ENCODE measurements around the gene PHACTR1.

PHACTR1 gene

DNA sequence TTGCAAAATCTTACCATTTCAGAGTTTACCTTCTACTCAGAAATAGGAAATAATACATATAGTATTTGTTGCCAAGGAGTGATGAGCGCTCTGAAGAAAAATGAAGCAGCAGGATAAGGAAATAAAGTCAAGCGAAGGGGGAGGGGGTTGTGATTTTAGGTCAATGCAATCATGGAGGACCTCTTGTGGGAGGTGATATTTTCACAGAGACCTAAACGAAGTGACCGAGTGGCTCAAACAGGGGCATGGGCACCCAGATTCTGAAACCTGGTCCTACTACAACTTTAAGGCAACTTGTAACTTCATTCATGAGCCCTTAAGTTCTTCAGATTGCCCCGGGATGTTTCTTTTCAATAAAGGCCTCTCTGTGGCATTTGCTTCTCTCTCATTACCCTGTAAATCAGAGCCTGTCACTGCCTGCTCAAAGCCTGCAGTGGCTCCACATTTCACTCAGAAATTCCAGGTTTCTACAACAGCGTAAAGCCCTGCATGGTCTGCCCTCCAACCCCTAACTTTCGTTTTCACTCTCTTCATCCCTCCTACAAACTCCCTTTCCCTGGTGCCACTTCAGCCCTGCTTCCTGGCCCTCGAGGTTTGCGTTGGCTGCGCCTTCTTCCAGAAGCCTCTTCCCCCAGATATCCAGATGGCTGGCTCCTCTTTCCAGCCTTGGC, 449.1 kb downstream of the PHACTR1 start:
- TF ChIP-seq RAD21 (IDR thresholded peaks at IDR 0.05; ENCODE audit: low read depth) (no peak), FOXM1 (IDR thresholded peaks at IDR 0.05; ENCODE audit: borderline replicate concordance, low read depth) (no peak), TCF12 (IDR thresholded peaks at IDR 0.05; ENCODE audit: low read depth) (no peak), EGR1 (IDR thresholded peaks at IDR 0.05) (no peak), EP300 (IDR thresholded peaks at IDR 0.05; ENCODE audit: borderline replicate concordance) (no peak), TEAD4 (IDR thresholded peaks at IDR 0.05) (no peak), NFIC (IDR thresholded peaks at IDR 0.05) (no peak), CREB1 (IDR thresholded peaks at IDR 0.05; ENCODE audit: low read depth) (no peak), TAF1 (IDR thresholded peaks at IDR 0.05; ENCODE audit: low read depth) (no peak), CEBPB (IDR thresholded peaks at IDR 0.05) (no peak), ZBTB7A (IDR thresholded peaks at IDR 0.05; ENCODE audit: low read depth) (no peak), YY1 (IDR thresholded peaks at IDR 0.05; ENCODE audit: low read depth) (no peak)
- TF ChIP-seq, protein P1, sequence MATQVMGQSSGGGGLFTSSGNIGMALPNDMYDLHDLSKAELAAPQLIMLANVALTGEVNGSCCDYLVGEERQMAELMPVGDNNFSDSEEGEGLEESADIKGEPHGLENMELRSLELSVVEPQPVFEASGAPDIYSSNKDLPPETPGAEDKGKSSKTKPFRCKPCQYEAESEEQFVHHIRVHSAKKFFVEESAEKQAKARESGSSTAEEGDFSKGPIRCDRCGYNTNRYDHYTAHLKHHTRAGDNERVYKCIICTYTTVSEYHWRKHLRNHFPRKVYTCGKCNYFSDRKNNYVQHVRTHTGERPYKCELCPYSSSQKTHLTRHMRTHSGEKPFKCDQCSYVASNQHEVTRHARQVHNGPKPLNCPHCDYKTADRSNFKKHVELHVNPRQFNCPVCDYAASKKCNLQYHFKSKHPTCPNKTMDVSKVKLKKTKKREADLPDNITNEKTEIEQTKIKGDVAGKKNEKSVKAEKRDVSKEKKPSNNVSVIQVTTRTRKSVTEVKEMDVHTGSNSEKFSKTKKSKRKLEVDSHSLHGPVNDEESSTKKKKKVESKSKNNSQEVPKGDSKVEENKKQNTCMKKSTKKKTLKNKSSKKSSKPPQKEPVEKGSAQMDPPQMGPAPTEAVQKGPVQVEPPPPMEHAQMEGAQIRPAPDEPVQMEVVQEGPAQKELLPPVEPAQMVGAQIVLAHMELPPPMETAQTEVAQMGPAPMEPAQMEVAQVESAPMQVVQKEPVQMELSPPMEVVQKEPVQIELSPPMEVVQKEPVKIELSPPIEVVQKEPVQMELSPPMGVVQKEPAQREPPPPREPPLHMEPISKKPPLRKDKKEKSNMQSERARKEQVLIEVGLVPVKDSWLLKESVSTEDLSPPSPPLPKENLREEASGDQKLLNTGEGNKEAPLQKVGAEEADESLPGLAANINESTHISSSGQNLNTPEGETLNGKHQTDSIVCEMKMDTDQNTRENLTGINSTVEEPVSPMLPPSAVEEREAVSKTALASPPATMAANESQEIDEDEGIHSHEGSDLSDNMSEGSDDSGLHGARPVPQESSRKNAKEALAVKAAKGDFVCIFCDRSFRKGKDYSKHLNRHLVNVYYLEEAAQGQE (IDR thresholded peaks at IDR 0.05; ENCODE audit: low read depth), result no peak
- TF ChIP-seq, protein P2, sequence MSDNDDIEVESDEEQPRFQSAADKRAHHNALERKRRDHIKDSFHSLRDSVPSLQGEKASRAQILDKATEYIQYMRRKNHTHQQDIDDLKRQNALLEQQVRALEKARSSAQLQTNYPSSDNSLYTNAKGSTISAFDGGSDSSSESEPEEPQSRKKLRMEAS (IDR thresholded peaks at IDR 0.05), result no peak
- TF ChIP-seq, protein P3, sequence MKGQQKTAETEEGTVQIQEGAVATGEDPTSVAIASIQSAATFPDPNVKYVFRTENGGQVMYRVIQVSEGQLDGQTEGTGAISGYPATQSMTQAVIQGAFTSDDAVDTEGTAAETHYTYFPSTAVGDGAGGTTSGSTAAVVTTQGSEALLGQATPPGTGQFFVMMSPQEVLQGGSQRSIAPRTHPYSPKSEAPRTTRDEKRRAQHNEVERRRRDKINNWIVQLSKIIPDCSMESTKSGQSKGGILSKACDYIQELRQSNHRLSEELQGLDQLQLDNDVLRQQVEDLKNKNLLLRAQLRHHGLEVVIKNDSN (IDR thresholded peaks at IDR 0.05), result no peak

DNA sequence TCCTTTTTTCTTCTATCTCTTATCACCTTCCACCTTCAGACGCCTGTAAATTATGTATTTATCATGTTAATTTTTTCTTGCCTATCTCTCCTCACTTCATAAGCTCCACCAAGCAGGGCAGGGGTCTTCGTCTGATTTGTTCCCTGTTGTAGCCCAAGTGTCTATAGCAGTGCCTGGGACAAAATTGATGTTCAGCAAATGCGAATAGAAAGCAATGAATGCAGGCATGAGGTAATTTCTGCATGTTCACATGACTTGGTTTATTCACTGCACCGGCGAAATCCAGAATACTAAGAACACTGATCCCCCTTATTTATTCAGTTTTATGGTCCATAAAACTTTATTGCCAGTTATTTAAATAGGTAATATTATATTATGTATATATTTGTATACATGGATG, 449.7 kb downstream of the PHACTR1 start:
- TF ChIP-seq FOXM1 (IDR thresholded peaks at IDR 0.05; ENCODE audit: borderline replicate concordance, low read depth) (no peak), TAF1 (IDR thresholded peaks at IDR 0.05; ENCODE audit: low read depth) (no peak), EGR1 (IDR thresholded peaks at IDR 0.05) (no peak), CEBPB (IDR thresholded peaks at IDR 0.05) (no peak), ZBTB7A (IDR thresholded peaks at IDR 0.05; ENCODE audit: low read depth) (no peak), YY1 (IDR thresholded peaks at IDR 0.05; ENCODE audit: low read depth) (no peak), EP300 (IDR thresholded peaks at IDR 0.05; ENCODE audit: borderline replicate concordance) (no peak), CREB1 (IDR thresholded peaks at IDR 0.05; ENCODE audit: low read depth) (no peak), NFIC (IDR thresholded peaks at IDR 0.05) (no peak)
- TF ChIP-seq, protein P2 (IDR thresholded peaks at IDR 0.05), result no peak
- TF ChIP-seq, protein P3 (IDR thresholded peaks at IDR 0.05), result no peak

DNA sequence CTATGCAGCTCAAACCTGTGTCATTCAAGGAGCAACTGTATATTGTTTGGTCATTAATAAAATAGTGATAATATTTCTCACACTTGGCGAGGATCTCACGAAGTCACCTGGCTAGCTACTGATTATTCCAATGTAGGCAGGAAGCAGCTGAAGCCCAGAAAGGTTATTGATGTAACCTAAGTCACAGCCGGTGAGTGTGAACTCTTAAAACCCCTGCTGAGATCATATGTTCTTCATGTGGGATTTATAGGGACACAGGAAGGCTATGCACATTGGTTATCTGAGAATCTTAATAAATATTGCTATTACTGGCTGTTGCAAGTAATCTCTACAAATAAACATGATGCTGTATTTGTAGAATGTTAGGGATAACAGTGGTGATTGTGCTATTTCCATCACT, 450.3 kb downstream of the PHACTR1 start:
- no peak for TF ChIP-seq CEBPB (IDR thresholded peaks at IDR 0.05)
- TF ChIP-seq ZBTB7A (IDR thresholded peaks at IDR 0.05; ENCODE audit: low read depth), result no peak
- TF ChIP-seq TCF12 (IDR thresholded peaks at IDR 0.05; ENCODE audit: low read depth), result no peak
- no peak for TF ChIP-seq NFIC (IDR thresholded peaks at IDR 0.05)
- TF ChIP-seq RAD21 (IDR thresholded peaks at IDR 0.05; ENCODE audit: low read depth), result no peak
- TF ChIP-seq FOXM1 (IDR thresholded peaks at IDR 0.05; ENCODE audit: borderline replicate concordance, low read depth), result no peak
- TF ChIP-seq CREB1 (IDR thresholded peaks at IDR 0.05; ENCODE audit: low read depth), result no peak

DNA sequence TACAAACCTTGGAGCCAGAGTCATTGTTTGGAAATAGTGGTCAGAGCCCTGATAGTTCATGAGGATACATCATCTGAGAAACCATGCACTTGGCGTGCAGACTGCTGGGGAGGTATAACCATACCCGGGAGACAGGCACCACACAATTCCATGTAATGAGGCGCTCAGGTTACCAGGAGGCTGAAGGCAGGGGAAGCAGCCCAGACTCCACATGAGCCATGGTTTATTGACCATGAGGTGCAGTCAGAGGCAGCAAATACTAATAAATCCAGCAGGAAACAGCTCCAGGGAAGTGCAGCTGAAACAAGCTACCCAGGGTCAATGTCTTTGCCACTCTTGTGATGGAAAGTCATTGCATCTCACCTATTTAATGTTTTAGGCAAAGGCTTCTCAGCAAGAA, 455.7 kb downstream of the PHACTR1 start:
- TF ChIP-seq YY1 (IDR thresholded peaks at IDR 0.05; ENCODE audit: low read depth), result no peak
- TF ChIP-seq EGR1 (IDR thresholded peaks at IDR 0.05), result no peak
- TF ChIP-seq CEBPB (IDR thresholded peaks at IDR 0.05), result no peak
- TF ChIP-seq FOXM1 (IDR thresholded peaks at IDR 0.05; ENCODE audit: borderline replicate concordance, low read depth), result no peak
- TF ChIP-seq TEAD4 (IDR thresholded peaks at IDR 0.05), result no peak

DNA sequence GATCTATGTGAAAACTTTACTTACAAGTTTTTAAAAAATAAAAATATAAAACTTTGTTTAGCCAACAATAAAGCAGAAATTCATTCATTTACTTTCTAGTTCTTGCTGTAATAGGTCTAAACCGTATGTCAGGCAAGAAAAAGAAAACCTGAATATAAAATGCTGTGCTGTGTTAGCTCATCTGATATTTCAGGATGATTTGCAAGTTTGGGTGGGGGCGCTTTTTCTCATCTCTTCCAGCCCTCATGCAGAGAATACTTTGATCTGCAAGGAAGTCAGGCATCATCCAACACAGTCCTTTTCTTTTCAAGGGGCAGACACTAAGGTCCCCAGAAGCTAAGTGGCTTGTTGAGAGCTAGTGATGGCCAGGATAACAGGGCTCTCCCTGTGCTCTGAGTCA, 458.5 kb downstream of the PHACTR1 start:
- no peak for TF ChIP-seq TAF1 (IDR thresholded peaks at IDR 0.05; ENCODE audit: low read depth)
- no peak for TF ChIP-seq ZBTB7A (IDR thresholded peaks at IDR 0.05; ENCODE audit: low read depth)
- TF ChIP-seq TCF12 (IDR thresholded peaks at IDR 0.05; ENCODE audit: low read depth), result no peak

DNA sequence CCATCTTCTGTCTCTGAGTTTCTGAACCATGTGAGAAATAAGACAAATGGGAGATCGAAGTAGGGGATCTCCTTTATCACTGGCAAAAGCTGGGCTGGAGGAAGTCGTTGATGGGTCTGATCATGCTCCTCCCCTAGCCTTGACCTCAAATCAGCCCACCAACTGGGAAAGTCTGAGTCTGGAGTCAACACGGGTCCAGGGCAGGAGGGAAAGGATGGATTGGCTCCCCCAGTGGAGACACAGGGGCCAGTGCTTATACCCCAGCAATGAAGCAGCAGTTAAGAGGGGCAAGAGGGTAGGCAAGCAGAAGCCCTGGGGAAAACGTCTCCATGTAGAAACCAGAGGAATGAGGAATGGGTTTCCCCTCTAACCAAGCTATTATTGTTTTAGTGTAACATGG, 459.2 kb downstream of the PHACTR1 start:
- TF ChIP-seq, protein P1 (IDR thresholded peaks at IDR 0.05; ENCODE audit: low read depth), result no peak
- TF ChIP-seq TAF1 (IDR thresholded peaks at IDR 0.05; ENCODE audit: low read depth), result no peak
- TF ChIP-seq YY1 (IDR thresholded peaks at IDR 0.05; ENCODE audit: low read depth), result no peak
- TF ChIP-seq CREB1 (IDR thresholded peaks at IDR 0.05; ENCODE audit: low read depth), result no peak

Measured in Ishikawa (cell line).